ENCODE results near the gene TJP1. TPM values are rescaled to one million over a fixed set of nuclear protein-coding genes. Genes with fewer than 3 reads are reported as not detected.
A peak's percentile ranks its signal among the peaks of the same experiment; 100 is the strongest.

TJP1 gene
- total RNA-seq, 1 experiment from 2014 or later, result 129 TPM

GRCh38 chr15:29651476-29652233, 170.6 kb downstream of the TJP1 start:
- ATAC-seq (peak; percentile 47; the same call in 1 of the 2 replicates), DNase-seq (ENCODE audit: low spot score) (peak; percentile 34)
- H3K9me3 Mint-ChIP-seq, result peaks cover 30% of the 10 kb centered on the region
- no peak overlapping the region for H3K4me3 Mint-ChIP-seq
- H3K27me3 Mint-ChIP-seq (ENCODE audit: low read depth), result peaks cover 6% of the 10 kb centered on the region
- H3K4me1 Mint-ChIP-seq, result peaks cover 5% of the 10 kb centered on the region
- CTCF ChIA-PET, result interaction anchor here (0.7 to 1.5 kb wide), 2 partner anchors 201 to 536 kb away, joined by 3 to 6 read pairs; no protein-coding TSS in a partner anchor
- no peak overlapping the region for H3K27ac Mint-ChIP-seq
- POLR2A ChIA-PET, result no interaction called here
- TF ChIP-seq, protein P1, sequence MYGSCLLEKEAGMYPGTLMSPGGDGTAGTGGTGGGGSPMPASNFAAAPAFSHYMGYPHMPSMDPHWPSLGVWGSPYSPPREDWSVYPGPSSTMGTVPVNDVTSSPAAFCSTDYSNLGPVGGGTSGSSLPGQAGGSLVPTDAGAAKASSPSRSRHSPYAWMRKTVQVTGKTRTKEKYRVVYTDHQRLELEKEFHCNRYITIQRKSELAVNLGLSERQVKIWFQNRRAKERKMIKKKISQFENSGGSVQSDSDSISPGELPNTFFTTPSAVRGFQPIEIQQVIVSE (CRISPR knock-in tag; IDR thresholded peaks at IDR 0.05; ENCODE audit: borderline replicate concordance), result no peak
- TF ChIP-seq RORB (CRISPR knock-in tag; IDR thresholded peaks at IDR 0.05) (no peak), FOXJ3 (CRISPR knock-in tag; IDR thresholded peaks at IDR 0.05; ENCODE audit: borderline replicate concordance) (no peak), GTF2I (CRISPR knock-in tag; conservative IDR thresholded peaks at IDR 0.05) (no peak), FOXP1 (CRISPR knock-in tag; IDR thresholded peaks at IDR 0.05; ENCODE audit: borderline replicate concordance) (no peak), CTCF (IDR thresholded peaks at IDR 0.05) (no peak), FOXK1 (CRISPR knock-in tag; IDR thresholded peaks at IDR 0.05) (no peak), ATF2 (CRISPR knock-in tag; IDR thresholded peaks at IDR 0.05; ENCODE audit: borderline replicate concordance, low read depth) (no peak), ZNF416 (CRISPR knock-in tag; IDR thresholded peaks at IDR 0.05) (no peak)
- TF ChIP-seq, protein P2, sequence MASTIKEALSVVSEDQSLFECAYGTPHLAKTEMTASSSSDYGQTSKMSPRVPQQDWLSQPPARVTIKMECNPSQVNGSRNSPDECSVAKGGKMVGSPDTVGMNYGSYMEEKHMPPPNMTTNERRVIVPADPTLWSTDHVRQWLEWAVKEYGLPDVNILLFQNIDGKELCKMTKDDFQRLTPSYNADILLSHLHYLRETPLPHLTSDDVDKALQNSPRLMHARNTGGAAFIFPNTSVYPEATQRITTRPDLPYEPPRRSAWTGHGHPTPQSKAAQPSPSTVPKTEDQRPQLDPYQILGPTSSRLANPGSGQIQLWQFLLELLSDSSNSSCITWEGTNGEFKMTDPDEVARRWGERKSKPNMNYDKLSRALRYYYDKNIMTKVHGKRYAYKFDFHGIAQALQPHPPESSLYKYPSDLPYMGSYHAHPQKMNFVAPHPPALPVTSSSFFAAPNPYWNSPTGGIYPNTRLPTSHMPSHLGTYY (CRISPR knock-in tag; IDR thresholded peaks at IDR 0.05), result no peak
- TF ChIP-seq, protein P3, sequence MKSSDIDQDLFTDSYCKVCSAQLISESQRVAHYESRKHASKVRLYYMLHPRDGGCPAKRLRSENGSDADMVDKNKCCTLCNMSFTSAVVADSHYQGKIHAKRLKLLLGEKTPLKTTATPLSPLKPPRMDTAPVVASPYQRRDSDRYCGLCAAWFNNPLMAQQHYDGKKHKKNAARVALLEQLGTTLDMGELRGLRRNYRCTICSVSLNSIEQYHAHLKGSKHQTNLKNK (CRISPR knock-in tag; IDR thresholded peaks at IDR 0.05), result no peak
- TF ChIP-seq, protein P4, sequence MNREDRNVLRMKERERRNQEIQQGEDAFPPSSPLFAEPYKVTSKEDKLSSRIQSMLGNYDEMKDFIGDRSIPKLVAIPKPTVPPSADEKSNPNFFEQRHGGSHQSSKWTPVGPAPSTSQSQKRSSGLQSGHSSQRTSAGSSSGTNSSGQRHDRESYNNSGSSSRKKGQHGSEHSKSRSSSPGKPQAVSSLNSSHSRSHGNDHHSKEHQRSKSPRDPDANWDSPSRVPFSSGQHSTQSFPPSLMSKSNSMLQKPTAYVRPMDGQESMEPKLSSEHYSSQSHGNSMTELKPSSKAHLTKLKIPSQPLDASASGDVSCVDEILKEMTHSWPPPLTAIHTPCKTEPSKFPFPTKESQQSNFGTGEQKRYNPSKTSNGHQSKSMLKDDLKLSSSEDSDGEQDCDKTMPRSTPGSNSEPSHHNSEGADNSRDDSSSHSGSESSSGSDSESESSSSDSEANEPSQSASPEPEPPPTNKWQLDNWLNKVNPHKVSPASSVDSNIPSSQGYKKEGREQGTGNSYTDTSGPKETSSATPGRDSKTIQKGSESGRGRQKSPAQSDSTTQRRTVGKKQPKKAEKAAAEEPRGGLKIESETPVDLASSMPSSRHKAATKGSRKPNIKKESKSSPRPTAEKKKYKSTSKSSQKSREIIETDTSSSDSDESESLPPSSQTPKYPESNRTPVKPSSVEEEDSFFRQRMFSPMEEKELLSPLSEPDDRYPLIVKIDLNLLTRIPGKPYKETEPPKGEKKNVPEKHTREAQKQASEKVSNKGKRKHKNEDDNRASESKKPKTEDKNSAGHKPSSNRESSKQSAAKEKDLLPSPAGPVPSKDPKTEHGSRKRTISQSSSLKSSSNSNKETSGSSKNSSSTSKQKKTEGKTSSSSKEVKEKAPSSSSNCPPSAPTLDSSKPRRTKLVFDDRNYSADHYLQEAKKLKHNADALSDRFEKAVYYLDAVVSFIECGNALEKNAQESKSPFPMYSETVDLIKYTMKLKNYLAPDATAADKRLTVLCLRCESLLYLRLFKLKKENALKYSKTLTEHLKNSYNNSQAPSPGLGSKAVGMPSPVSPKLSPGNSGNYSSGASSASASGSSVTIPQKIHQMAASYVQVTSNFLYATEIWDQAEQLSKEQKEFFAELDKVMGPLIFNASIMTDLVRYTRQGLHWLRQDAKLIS (CRISPR knock-in tag; IDR thresholded peaks at IDR 0.05; ENCODE audit: borderline replicate concordance), result no peak
- H3K36me3 Mint-ChIP-seq, result peaks cover 8% of the 10 kb centered on the region
